BE2C (cell line): ENCODE data around the gene SLC39A11.

ENCODE experiments used
- DNase-seq: peaks from one replicate; pipeline ENCODE4 v3.0.0-alpha.2; 2020
- H3K27me3 ChIP-seq: fragments of 250-450 bp; sonication (Bioruptor Pico); 2 replicates; pipeline ENCODE4 v1.5.1; 2020; ENCODE audit warnings: mild to moderate bottlenecking
- H3K36me3 ChIP-seq: fragments of 250-450 bp; sonication (Bioruptor Pico); 2 replicates; pipeline ENCODE4 v1.5.1; 2020; ENCODE audit warnings: mild to moderate bottlenecking
- H3K4me1 ChIP-seq: fragments of 250-450 bp; sonication (Bioruptor Pico); 2 replicates; pipeline ENCODE4 v1.5.1; 2020
- H3K4me3 ChIP-seq: 2 replicates; pipeline ENCODE4 v1.5.1; 2011; ENCODE audit warnings: low read depth, low read length
- H3K9me3 ChIP-seq: fragments of 250-450 bp; sonication (Bioruptor Pico); 2 replicates; pipeline ENCODE4 v1.5.1; 2020
- TF ChIP-seq, protein P1 (sequence below): IDR thresholded peaks from 2 replicates; pipeline ENCODE4 v1.5.1; 2012; ENCODE audit warnings: mild to moderate bottlenecking, low read depth, low read length

Gene SLC39A11

DNA sequence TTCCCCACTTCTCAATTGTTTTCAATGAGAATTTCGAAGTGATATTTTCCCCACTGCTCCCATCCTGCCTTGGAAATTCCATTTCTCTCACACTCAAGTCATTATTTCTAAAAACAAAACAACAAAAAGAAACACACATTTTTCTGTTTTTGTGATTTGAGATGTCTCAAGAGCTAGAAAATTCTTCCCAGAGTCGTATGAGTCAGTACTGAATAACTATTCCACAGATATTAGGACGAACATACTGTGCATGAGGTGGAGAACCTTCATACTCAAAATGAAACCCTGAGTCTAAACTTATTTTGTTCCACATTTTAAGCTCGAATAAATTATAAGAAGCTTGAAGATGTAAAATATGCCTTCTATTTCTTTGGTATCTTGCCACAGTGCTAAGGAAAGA lies 204.6 kb downstream of the SLC39A11 start:
- Histone ChIP-seq H3K36me3 (no peaks in the 10 kb centered on the region), H3K4me3 (no peak overlapping the region), H3K4me1 (no peaks in the 10 kb centered on the region), H3K27me3 (no peaks in the 10 kb centered on the region), H3K9me3 (no peaks in the 10 kb centered on the region)
- TF ChIP-seq, protein P1, sequence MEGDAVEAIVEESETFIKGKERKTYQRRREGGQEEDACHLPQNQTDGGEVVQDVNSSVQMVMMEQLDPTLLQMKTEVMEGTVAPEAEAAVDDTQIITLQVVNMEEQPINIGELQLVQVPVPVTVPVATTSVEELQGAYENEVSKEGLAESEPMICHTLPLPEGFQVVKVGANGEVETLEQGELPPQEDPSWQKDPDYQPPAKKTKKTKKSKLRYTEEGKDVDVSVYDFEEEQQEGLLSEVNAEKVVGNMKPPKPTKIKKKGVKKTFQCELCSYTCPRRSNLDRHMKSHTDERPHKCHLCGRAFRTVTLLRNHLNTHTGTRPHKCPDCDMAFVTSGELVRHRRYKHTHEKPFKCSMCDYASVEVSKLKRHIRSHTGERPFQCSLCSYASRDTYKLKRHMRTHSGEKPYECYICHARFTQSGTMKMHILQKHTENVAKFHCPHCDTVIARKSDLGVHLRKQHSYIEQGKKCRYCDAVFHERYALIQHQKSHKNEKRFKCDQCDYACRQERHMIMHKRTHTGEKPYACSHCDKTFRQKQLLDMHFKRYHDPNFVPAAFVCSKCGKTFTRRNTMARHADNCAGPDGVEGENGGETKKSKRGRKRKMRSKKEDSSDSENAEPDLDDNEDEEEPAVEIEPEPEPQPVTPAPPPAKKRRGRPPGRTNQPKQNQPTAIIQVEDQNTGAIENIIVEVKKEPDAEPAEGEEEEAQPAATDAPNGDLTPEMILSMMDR: no peak
- no peak for DNase-seq

DNA sequence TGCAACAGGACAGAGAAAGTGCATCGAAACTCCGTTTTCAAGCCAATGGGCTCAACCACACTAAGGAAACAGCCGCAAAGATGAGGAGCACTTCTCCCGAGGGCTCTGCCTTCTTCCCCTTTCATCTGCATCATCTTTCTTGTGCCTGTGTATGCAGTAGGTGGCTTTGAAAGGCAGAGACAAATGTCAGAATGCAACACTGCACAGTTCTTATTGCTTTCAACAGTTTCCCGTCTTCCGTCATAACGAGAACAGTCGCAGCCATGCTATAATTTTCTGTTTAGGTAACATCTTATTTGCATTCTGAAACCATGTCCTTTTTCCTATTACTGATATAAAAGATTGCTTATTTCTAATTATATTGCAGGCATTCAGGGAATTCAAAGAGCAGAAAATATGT lies 205.2 kb downstream of the SLC39A11 start:
- H3K4me3 ChIP-seq: no peak overlapping the region
- TF ChIP-seq, protein P1: no peak
- H3K4me1 ChIP-seq: no peaks in the 10 kb centered on the region
- H3K9me3 ChIP-seq: no peaks in the 10 kb centered on the region
- no peaks in the 10 kb centered on the region for H3K27me3 ChIP-seq
- DNase-seq: no peak
- H3K36me3 ChIP-seq: no peaks in the 10 kb centered on the region

- Histone ChIP-seq H3K4me1 (no peaks in the 10 kb centered on the region), H3K4me3 (no peak overlapping the region), H3K36me3 (no peaks in the 10 kb centered on the region), H3K9me3 (no peaks in the 10 kb centered on the region), H3K27me3 (no peaks in the 10 kb centered on the region)
- no peak for DNase-seq
- TF ChIP-seq, protein P1: no peak
Observed at GRCh38 chr17:72886622-72887021, 205.9 kb downstream of the SLC39A11 start.

DNA sequence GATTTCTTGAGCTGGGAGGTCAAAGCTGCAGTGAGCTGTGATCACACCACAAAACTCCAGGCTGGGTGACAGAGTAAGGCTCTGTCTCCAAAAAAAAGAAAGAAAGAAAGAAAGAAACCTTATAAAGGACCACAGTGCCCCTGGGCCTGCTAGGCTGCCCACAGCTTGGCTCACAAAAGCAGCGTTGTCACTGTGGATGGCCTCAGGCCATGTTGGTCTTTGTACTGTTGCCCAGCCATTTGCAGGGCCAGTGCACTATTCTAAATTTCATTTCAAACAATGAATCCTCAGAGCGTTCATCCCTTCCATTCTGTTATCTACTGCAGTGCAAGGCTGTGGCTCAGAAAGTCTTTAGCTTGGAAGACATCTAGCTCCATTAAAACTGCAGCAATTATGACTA lies 208.4 kb downstream of the SLC39A11 start:
- Histone ChIP-seq H3K9me3 (no peaks in the 10 kb centered on the region), H3K27me3 (no peaks in the 10 kb centered on the region), H3K4me1 (no peaks in the 10 kb centered on the region), H3K4me3 (no peak overlapping the region), H3K36me3 (no peaks in the 10 kb centered on the region)
- DNase-seq: no peak
- TF ChIP-seq, protein P1: no peak

DNA sequence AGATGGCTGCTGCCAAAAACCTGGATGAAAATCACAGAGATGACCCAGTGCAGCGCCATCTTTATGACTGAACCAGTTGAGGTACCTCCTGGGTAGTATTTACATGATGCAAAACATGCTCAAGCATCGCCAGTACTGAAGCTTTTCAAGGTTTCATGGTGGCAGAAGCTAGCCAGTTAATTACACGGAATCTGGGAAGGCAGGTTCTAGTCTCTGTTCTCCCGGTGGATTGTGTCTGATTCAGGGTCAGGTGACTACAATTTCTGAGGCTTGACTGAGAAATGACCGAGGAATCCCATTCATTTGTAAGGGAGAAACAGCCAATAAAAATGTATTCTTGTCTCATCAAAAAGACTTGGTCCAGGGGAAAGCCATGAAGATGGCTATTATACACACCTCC lies 209.1 kb downstream of the SLC39A11 start:
- no peak for DNase-seq
- TF ChIP-seq, protein P1: no peak; the same call in 1 of the 2 replicates

GRCh38 chr17:72882426-72882825 lies 210.1 kb downstream of the SLC39A11 start:
- no peak overlapping the region for H3K4me3 ChIP-seq
- TF ChIP-seq, protein P1: no peak
- no peaks in the 10 kb centered on the region for H3K36me3 ChIP-seq
- DNase-seq: no peak
- H3K9me3 ChIP-seq: no peaks in the 10 kb centered on the region
- no peaks in the 10 kb centered on the region for H3K27me3 ChIP-seq
- no peaks in the 10 kb centered on the region for H3K4me1 ChIP-seq

More for the DNA sequence above, 209.1 kb downstream of the SLC39A11 start:
- Histone ChIP-seq H3K4me1 (no peaks in the 10 kb centered on the region), H3K27me3 (no peaks in the 10 kb centered on the region), H3K9me3 (no peaks in the 10 kb centered on the region), H3K4me3 (no peak overlapping the region), H3K36me3 (no peaks in the 10 kb centered on the region)
